ENCODE measurements around the gene H2BK1.

Gene H2BK1

GRCh38 chr7:151198945-151199848 is 11.1 kb downstream of the H2BK1 start:
- Histone ChIP-seq H3K27ac (no peak overlapping the region), H3K4me3 (ENCODE audit: low read depth, low read length) (no peak overlapping the region), H3K36me3 (replicated peaks) (no peaks in the 10 kb centered on the region), H3K27me3 (replicated peaks) (peaks cover 30% of the 10 kb centered on the region)
- DNase-seq = no peak
- no peak for TF ChIP-seq CTCF (IDR thresholded peaks at IDR 0.05; ENCODE audit: low read depth, low read length, missing control alignments)
- in situ Hi-C loops (cut with HindIII; ENCODE audit: low pct_ligation_motif_present, low sequenced_read_pairs) = no loop called here

GRCh38 chr7:151197932-151198331 is 12.4 kb downstream of the H2BK1 start:
- Histone ChIP-seq H3K27ac (no peak overlapping the region), H3K4me3 (ENCODE audit: low read depth, low read length) (no peak overlapping the region), H3K27me3 (replicated peaks) (peaks cover 25% of the 10 kb centered on the region), H3K36me3 (replicated peaks) (no peaks in the 10 kb centered on the region)
- TF ChIP-seq CTCF (IDR thresholded peaks at IDR 0.05; ENCODE audit: low read depth, low read length, missing control alignments) = no peak
- in situ Hi-C loops (cut with HindIII; ENCODE audit: low pct_ligation_motif_present, low sequenced_read_pairs) = no loop called here
- no peak for DNase-seq

GRCh38 chr7:151195616-151196450 is 14.5 kb downstream of the H2BK1 start:
- in situ Hi-C loops (cut with HindIII; ENCODE audit: low pct_ligation_motif_present, low sequenced_read_pairs) = no loop called here
- no peak for TF ChIP-seq CTCF (IDR thresholded peaks at IDR 0.05; ENCODE audit: low read depth, low read length, missing control alignments)
- Histone ChIP-seq H3K27ac (no peak overlapping the region), H3K4me3 (ENCODE audit: low read depth, low read length) (no peak overlapping the region), H3K27me3 (replicated peaks) (peaks cover 18% of the 10 kb centered on the region), H3K36me3 (replicated peaks) (no peaks in the 10 kb centered on the region)
- DNase-seq = no peak

DNA sequence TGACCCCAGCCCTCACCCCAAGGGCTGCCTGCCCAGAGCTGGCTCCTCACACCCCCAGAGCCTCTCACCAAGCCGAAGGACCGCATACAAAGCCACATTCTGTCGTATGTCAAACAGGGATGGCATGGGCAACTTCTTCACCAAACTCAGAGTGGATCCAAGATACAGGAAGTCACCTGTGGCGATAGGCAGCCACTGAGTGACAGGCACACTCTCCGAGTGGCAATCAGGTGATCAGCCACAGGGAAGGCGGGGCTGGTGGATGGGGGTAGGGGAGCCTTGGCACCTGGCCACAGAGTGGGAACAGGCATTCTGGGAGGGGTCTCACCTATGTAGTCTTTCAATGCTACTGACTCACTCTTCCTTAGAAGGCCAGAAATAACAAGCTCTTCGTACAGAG is 16.1 kb downstream of the H2BK1 start:
- no peak for DNase-seq
- Histone ChIP-seq H3K4me3 (ENCODE audit: low read depth, low read length) (no peak overlapping the region), H3K36me3 (replicated peaks) (no peaks in the 10 kb centered on the region), H3K27ac (no peak overlapping the region), H3K27me3 (replicated peaks) (peaks cover 19% of the 10 kb centered on the region)
- TF ChIP-seq CTCF (IDR thresholded peaks at IDR 0.05; ENCODE audit: low read depth, low read length, missing control alignments) = no peak
- in situ Hi-C loops (cut with HindIII; ENCODE audit: low pct_ligation_motif_present, low sequenced_read_pairs) = no loop called here

DNA sequence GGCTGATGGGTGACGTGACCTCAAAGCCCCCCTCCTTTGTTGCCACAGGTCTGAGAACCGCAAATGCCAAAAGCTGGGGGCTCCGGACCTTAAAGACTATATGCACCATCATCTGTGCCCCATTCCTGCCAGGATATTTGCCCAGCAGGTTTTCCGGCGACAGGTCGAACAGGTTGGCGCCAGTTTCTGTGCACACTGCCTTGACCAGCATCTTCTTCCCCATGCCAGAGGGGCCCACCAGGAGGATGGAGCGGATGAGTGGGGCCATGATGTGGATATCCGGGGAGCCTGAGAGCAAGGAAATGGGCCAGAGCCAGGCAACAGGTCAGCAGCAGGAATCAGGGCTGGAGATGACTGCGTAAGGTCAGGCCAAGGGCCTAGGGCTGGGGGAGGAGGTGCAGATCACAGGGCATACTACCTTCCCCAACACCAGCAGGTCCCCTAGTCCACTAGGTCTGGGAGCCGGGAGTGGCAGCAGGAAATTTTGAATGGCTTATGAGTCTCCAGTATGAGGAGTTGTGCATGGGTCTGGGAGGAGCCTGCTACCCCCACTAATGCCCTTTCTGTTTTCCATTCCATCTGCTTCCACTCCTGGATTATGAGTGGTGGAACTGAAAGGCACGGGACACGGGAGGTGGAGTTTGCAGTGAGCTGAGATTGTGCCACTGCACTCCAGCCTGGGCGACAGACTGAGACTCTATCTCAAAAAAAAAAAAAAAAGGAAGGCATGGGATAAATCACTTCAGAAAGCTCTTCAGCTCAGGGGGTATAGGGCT is 16.9 kb downstream of the H2BK1 start:
- no peak for TF ChIP-seq CTCF (IDR thresholded peaks at IDR 0.05; ENCODE audit: low read depth, low read length, missing control alignments)
- H3K27me3 ChIP-seq (replicated peaks) = peaks cover 17% of the 10 kb centered on the region

More for the DNA sequence above, 16.9 kb downstream of the H2BK1 start:
- Histone ChIP-seq H3K36me3 (replicated peaks) (no peaks in the 10 kb centered on the region), H3K27ac (no peak overlapping the region), H3K4me3 (ENCODE audit: low read depth, low read length) (no peak overlapping the region)
- in situ Hi-C loops (cut with HindIII; ENCODE audit: low pct_ligation_motif_present, low sequenced_read_pairs) = no loop called here
- no peak for DNase-seq

Data from brain microvascular endothelial cell (primary cell).